GM10248 (cell line): ENCODE data around the gene LMBR1.
"Not testable (repeated sequence)": the region's sequence is repeated elsewhere in the genome, so short reads cannot be mapped to it uniquely, and the experiment has no call there.

Experiments
- CTCF ChIA-PET: fragments of 300-600 bp; sonication (Branson Sonifier 250); formaldehyde crosslinking; extraction: SDS; loops from one replicate; lab custom pipeline; 2021; ENCODE audit warnings: antibody characterized with exemption; lab: Yijun Ruan, JAX
- POLR2A ChIA-PET: fragments of 350-650 bp; sonication (Branson Sonifier 250); formaldehyde crosslinking; extraction: SDS; loops from one replicate; lab custom pipeline; 2020; ENCODE audit warnings: antibody characterized with exemption; lab: Yijun Ruan, JAX
- DNase-seq: peaks from one replicate; pipeline ENCODE4 v3.0.0; 2012; ENCODE audit errors: extremely low spot score
- CTCF ChIP-seq: IDR thresholded peaks from 2 replicates; pipeline ENCODE4 v1.5.1; 2012; ENCODE audit warnings: mild to moderate bottlenecking, low read depth; ENCODE audit errors: extremely low read depth, missing control alignments, control extremely low read depth

Gene LMBR1

DNA sequence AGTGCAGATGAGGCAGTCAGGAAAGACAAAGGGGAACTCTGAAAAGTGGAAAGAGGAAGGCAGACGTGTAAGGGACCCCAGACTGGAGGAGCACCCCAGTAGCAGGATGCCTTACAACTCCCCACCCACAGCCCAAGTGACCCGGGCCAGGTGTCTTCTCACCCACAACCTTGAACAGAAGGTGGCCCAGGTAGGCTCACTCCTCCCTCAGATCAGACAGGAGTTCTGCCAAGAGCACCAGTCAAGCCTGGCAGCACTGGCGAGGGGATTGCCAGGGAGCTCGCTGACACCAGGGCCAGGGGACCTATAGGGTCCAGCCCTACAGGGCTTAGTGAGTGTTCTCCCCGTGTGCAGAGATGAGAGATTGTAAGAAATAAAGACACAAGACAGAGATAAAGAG, 27.1 kb upstream of the LMBR1 start:
- TF ChIP-seq CTCF, result no peak
- no peak for DNase-seq
- ChIA-PET POLR2A (no interaction called here), CTCF (interaction anchor here (1.3 to 2.6 kb wide), 3 partner anchors 27 to 354 kb away, joined by 3 to 13 read pairs (median 7); partner anchors contain the start of genes LMBR1 and NOM1)

- ChIA-PET CTCF (interaction anchor here (1.2 to 1.4 kb wide), 2 partner anchors 26 to 29 kb away, joined by 3 to 7 read pairs; partner anchors contain the start of gene LMBR1), POLR2A (no interaction called here)
- DNase-seq, result no peak
- TF ChIP-seq CTCF, result no peak
Measured at GRCh38 chr7:156919132-156919713, 26.2 kb upstream of the LMBR1 start.

DNA sequence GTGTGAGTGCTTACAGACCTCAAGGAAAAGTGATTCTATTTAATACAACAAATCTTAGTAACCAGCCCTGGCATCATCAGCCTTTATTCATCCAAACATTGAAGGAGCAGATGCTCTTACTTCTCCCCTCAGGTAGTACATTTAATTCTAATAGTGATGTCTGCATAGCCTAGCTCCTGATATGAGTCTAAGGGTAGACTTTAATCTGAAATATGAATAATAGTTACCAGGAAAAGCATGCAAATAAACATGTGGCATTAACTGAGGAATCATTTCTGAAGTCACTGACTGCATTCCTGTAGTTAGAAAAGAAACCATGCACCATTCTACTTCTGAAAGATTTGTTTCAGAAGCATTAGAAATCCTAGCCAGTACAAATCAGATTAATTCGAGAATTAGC, 25.7 kb upstream of the LMBR1 start:
- CTCF ChIA-PET, result interaction anchor here (1.2 kb wide), 1 partner anchor 30 kb away, joined by 3 read pairs; no protein-coding TSS in a partner anchor

GRCh38 chr7:156909574-156910252, 16.7 kb upstream of the LMBR1 start:
- CTCF ChIA-PET, DNase-seq, POLR2A ChIA-PET: not testable (repeated sequence)

More for the DNA sequence above, 25.7 kb upstream of the LMBR1 start:
- DNase-seq, result no peak
- no peak for TF ChIP-seq CTCF
- POLR2A ChIA-PET, result no interaction called here

DNA sequence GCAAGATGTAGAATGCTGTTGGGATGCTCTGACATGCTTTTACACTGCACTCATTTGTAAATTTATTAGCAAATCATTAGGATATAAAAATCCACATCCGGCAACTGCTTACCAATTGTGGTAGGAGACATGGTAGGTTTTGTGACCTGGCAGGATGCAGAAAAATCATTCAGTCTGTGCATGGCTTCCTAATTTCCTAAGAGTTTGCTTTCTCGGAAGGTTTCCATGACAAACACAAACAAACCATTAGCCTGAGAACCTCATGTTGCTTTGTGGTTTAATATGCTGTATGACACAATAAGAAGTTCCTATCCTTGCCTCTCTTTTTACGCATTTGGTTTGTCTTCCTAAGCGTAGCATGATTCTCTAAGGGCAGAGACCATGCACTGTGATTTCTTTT, 14.7 kb upstream of the LMBR1 start:
- POLR2A ChIA-PET, result no interaction called here
- TF ChIP-seq CTCF, result no peak
- DNase-seq, result no peak
- CTCF ChIA-PET, result no interaction called here

DNA sequence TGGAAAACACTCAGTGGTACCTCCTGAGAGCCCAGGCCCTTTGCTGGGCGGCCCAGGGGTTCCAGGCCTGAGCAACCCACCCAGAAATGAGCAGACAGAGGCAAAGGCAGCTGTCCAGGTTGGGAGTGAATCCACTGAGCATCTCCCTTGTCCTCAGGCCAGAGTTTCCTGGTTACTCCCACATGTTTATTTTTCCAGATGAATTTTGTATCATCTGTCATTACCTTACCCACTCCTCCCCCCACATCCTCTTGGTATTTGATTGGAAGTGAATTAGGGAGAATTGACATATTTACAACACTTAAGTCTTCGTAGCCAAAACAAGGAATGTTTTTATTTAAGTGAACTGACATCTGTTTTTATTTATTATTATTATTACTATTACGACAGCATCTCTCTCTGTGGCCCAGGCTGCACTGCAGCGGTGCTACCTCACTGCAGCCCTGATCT, 13.2 kb upstream of the LMBR1 start:
- CTCF ChIA-PET, result interaction anchor here (1.1 to 3.7 kb wide), 3 partner anchors 13 to 361 kb away, joined by 3 to 15 read pairs (median 3); partner anchors contain the start of gene LMBR1
- TF ChIP-seq CTCF, result no peak
- POLR2A ChIA-PET, result no interaction called here
- DNase-seq, result no peak
